NCI-H1417 (cell line): Measurements from ENCODE around the gene DNAJB14.
"Not testable (repeated sequence)": the region's sequence is repeated elsewhere in the genome, so short reads cannot be mapped to it uniquely, and the experiment has no call there.

Experiments used
- DNase-seq, 3 experiments: peaks; one replicate each; lab custom pipeline; 2025; lab: John Stamatoyannopoulos, UW

The DNAJB14 gene

GRCh38 chr4:99946356-99947189 lies at the start of gene DNAJB14:
TSS of gene DNAJB14 (minus strand) at chr4:99946618. CDS start at chr4:99946571, 47 bp downstream.
- peak; percentile 54 to 77 (median 76) for DNase-seq

DNA sequence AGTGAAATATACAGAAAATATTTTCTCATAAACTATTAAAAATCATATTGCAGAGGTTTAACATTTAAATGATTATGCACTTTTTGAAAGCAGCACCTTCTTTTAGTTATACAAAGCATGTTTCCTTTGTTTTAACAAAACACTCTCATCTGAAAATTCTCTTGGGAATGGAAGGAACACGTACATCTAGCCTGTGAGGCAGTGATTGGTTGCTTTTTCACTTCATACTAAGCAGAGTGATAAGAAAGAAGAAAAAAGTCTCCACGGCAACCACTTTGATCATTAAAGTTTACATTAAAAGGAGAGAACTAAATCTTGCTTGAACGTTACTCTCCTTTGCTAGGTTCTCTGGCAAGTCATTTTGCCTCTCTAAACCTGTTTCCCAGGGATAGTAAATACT lies 45.3 kb upstream of the DNAJB14 start:
- no peak for DNase-seq

DNA sequence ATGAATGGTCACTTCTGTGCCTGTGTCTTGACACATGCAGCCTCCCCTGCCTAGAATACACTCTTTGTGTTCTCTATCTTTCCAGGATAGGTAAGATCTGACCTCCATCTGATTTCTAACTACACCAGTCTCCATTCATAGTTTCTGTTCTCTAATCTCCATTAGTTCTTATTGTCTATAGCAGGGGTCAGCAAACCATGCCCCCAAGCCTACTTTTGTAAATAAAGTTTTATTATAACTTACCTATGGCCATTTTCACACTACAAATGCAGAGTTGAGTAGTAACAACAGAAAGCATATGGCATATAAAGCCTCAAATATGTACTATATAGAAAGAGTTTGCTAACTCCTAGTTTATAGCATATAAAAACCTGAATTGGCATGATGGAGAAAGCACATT lies 41.3 kb upstream of the DNAJB14 start:
- no peak for DNase-seq

DNA sequence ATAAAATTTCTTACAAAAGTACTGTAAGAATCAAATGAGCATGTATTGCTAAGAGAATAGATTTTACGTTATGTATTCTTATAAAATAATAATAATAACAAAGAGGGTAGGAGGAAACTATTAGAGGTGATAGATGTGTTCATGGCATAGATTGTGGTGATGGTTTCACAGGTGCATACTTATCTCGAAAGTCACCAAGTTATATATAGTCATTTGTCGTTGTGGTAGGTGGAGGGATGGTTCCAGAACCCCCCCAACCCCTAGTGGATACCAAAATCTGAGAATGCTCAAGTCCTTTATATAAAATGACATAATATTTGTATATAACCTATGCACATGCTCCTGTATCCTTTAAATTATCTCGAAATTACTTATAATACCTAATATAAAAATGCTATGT lies 40.4 kb upstream of the DNAJB14 start:
- no peak for DNase-seq

DNA sequence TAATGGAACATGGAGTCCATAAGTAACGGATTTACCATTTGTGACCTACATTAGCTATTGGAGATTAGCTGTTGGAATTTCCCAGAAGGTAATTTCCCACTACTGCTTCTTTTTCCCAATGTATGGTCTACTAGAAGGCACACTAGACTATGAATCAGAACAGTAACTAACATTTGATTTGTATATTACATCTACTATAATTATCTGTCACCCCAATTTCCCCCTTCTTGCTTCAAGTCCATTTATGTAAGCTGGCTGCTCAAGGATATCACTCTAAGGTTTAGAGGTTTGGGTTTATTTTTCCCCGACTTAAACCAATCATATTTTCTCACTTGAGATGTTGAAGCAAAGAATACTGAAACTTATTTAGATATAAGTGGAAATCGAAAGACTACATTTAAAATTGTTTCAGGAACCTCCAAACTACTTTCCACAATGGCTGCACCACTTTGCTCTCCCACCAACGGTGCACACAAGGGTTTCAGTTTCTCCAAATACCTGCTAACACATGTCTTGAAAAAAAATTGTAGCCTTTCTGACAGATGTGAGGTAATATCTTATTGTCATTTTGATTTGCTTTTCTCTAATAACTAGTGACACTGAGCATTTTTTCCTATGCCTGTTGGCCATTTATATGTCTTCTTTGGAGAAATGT lies 37.0 kb upstream of the DNAJB14 start:
- DNase-seq: no peak

GRCh38 chr4:99979872-99980271 lies 33.5 kb upstream of the DNAJB14 start:
- DNase-seq: no peak

DNA sequence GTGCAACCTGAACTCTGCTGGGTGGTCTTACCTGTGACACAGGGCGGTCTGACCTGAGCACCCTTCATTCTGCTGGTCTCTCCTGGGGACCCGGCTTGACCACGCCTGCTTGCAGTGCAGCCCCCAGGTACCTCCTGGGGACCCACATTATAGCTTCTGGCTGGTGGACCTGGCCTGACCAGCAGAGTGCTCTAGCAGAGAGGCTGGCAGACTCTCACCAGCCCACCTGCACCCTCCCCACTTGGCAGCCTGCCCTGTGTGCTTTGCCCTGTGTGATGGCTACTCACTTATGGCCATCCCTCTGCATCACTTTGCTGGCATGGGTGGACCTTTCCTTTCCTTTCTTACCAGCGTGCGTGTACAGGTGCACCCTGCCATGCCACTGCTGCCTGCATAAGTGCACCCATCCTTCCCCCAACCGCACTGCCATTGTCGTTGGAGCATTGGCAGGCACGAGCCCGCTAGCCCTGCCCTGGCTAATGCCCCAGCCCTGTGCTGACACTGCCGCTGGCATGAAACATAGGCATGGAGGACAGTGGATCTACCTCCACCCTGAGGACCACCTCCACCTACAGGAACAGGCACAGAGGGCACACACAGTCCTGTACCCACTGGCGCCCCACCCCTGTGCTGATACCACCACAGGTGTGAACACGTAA lies 25.2 kb upstream of the DNAJB14 start:
- DNase-seq: no peak

DNA sequence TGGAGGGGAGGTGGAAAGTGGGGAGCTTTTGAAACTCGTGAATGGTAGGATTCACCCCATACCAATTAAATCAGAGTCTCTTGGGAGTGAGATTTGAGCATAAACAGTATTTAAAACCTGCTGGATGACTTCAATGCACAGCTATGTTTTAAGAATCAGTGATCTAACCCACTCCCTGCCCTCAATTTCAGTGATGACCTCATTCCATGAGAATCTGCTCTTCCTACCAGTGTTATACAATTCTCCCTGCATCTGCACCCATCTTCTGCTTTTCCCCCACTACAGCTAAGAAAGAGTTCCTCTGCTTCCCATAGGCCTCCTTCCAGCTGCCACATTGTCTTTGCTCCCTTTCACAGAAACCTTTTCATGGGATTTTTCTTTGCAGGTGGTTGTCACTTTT lies 21.9 kb upstream of the DNAJB14 start:
- DNase-seq: no peak

- DNase-seq: no peak
Observed at GRCh38 chr4:99966692-99967091, 20.3 kb upstream of the DNAJB14 start.

DNA sequence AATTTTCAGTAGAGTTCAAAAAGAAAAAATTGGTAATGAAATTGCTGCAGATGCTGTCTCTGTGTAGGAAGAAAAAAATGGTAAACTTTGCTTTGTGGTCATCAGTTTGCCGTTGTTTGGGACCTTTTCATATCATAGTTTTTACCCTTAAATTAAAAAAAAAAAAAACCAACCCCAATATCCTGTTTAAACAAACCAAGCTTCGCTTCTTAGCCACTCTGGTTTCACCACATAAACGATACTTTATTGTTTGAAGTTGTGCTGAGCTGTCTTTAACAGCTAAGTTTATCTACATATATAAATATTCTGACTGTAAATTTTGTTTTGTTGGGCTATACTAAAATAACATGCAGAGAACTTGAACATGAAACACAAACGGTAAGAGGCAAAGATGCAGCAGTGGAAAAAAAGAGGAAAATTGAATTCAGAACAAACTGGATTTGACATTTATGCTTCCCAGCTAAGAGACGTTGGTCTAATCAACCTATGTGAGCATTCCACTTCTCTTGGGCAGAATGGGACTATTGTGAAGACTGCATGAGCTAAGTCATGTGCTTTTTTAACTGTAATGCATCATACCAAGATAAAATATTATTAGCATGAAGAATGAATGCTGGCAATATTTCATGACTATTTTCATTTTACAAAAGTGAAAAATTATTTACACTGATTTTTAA lies 19.4 kb upstream of the DNAJB14 start:
- DNase-seq: no peak

GRCh38 chr4:99965173-99965572 lies 18.8 kb upstream of the DNAJB14 start:
- DNase-seq: no peak

DNA sequence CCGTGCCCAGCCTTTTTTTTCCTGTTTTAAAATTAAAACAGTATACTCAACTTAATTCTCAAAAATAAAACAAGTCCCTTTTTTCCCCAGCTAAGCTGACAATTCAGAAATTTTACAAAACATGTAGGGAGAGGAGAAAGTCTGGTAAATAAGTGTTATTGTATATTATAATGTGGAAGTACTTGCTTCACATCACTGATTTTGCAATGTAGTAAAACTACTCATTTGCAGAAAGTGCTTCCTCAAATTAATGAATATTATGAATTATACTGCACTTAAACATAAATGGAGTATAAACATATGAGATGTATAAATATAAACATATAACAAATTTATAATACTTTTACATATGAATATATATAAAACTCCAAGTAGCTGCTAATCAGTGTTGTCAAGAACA lies 15.3 kb upstream of the DNAJB14 start:
- DNase-seq: no peak

DNA sequence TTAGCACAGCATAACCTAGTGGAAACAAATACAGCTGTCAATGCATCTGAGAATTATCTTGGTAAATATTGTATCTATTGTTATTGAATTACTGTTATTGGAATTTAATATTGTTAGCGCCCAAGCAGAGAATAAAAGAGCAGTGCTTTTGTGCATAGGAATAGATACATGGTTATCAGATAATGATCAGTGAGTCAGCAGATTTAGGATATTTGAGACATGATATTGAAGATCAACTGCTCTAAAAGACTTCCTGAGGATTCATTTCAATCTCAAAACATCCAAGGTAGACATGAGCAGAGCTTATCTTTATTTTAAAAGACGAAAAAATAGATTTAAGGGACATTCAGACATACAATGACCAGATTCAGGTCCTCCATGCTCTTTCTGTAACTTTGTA lies 14.2 kb upstream of the DNAJB14 start:
- no peak for DNase-seq

- not testable (repeated sequence) for DNase-seq
Observed at GRCh38 chr4:99958207-99958606, 11.8 kb upstream of the DNAJB14 start.

DNA sequence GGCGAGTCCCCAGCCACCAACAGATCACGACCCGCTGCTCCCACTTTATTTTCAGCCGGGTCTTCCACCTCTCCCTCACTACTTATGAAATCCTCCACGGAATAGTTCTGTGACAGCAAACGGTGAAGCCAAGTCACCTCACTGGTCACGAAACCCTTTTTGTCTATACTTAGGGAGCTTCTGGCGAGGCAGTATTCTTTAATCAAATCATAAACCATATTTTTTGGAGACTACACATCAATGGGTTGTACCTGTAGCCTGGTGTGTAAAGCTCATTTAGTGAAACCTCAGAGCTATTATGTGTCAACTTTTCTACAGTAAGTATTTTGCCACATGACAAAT lies 4.5 kb upstream of the DNAJB14 start:
- no peak for DNase-seq

DNA sequence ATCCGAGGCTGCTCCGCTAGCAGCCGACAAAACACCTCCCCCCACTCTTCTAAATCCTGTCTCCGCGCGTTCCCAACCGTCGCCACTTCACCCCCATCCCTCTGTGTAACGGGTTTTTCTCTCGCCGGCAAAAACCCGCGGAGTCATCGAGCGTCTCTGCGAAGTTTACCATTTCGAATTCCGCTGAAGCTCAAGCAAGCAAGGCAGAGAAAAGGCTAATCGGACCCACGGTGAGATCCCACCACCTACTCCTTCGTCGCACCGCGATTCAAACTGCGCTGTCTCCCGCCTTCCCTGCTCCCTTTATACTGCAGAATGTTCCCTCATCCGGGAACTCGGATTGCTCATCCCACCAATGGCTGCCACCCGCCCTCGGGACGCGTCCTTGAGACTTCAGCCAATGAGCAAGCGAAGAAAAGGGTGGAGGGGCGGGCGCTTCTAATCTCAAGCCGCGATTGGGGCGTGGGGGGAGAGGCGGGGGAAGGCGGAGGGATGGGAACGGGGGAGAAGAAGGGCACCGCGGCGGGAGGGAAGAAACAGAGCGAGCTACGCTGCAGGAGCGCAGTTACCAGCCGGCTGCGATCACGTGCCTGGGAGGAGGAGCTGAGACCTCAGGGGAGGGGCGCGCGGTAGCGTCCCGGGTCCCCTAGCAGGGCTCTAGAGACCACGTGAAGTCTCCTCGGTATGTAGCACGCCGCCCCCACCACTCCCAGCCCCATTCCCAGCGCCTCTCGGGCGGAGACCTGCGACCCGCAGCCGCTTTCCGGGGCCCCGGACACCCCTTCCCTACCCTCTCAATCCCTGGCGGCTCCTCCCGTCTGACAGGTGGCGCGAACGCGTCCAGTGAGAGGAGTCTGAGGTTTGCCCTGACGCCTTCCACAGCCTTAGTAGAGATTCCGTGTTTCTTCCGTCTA lies 3.8 kb upstream of the DNAJB14 start, which contains the start of gene H2AZ1:
Gene H2AZ1, minus strand, starts transcription at position 277 of the 914 bp plus-strand sequence. Its CDS starts 105 bp downstream, at position 172.
- DNase-seq: peak; percentile 95 to 100 (median 97)

GRCh38 chr4:99949034-99949998 lies 2.9 kb upstream of the DNAJB14 start:
- DNase-seq: peak; percentile 85 to 97 (median 90)

GRCh38 chr4:99947608-99948007 lies 1.2 kb upstream of the DNAJB14 start:
- peak in 1 of 3 experiments; percentile 25 for DNase-seq

GRCh38 chr4:99947190-99947578 lies 766 bp upstream of the DNAJB14 start:
- no peak for DNase-seq
